Kidney capillary endothelial cell (primary cell): ENCODE measurements around the gene SLC22A23.
"Not testable (repeated sequence)": the region's sequence is repeated elsewhere in the genome, so short reads cannot be mapped to it uniquely, and the experiment has no call there.

Experiments used
- DNase-seq: peaks from one replicate; pipeline ENCODE4 v3.0.0-alpha.2; 2018; ENCODE audit warnings: low spot score

SLC22A23 gene

GRCh38 chr6:3263096-3263495 is 193.8 kb downstream of the SLC22A23 start:
- DNase-seq = no peak

GRCh38 chr6:3261921-3262320 is 194.9 kb downstream of the SLC22A23 start:
- DNase-seq = no peak

GRCh38 chr6:3261518-3261820 is 195.4 kb downstream of the SLC22A23 start:
- DNase-seq = no peak

- DNase-seq = no peak
These were observed 195.9 kb downstream of the SLC22A23 start for GRCh38 chr6:3260772-3261517.

- DNase-seq = no peak
These were observed 196.6 kb downstream of the SLC22A23 start for GRCh38 chr6:3260296-3260695.

GRCh38 chr6:3259491-3259958 is 197.3 kb downstream of the SLC22A23 start:
- DNase-seq = peak; percentile 51

- peak; percentile 88 for DNase-seq
These were observed 197.9 kb downstream of the SLC22A23 start, which contains the start of gene PSMG4 for GRCh38 chr6:3258720-3259490. Gene PSMG4, plus strand, starts transcription at chr6:3258947. Its CDS starts 76 bp downstream, at chr6:3259023.

- no peak for DNase-seq
These were observed 198.6 kb downstream of the SLC22A23 start for GRCh38 chr6:3258201-3258600.

GRCh38 chr6:3253597-3253961 is 203.3 kb downstream of the SLC22A23 start:
- no peak for DNase-seq

- no peak for DNase-seq
These were observed 203.8 kb downstream of the SLC22A23 start for GRCh38 chr6:3252861-3253596.

- no peak for DNase-seq
These were observed 204.5 kb downstream of the SLC22A23 start for GRCh38 chr6:3252369-3252768.

GRCh38 chr6:3251462-3252314 is 205.2 kb downstream of the SLC22A23 start:
- DNase-seq = peak; percentile 67

GRCh38 chr6:3250231-3250675 is 206.6 kb downstream of the SLC22A23 start:
- no peak for DNase-seq

GRCh38 chr6:3249821-3250220 is 207.0 kb downstream of the SLC22A23 start:
- DNase-seq = no peak

GRCh38 chr6:3247255-3248146 is 209.3 kb downstream of the SLC22A23 start:
- no peak for DNase-seq

- DNase-seq = no peak
These were observed 211.6 kb downstream of the SLC22A23 start for GRCh38 chr6:3245216-3245615.

GRCh38 chr6:3244832-3245161 is 212.1 kb downstream of the SLC22A23 start:
- not testable (repeated sequence) for DNase-seq

- no peak for DNase-seq
These were observed 212.6 kb downstream of the SLC22A23 start for GRCh38 chr6:3244003-3244831.

- no peak for DNase-seq
These were observed 214.1 kb downstream of the SLC22A23 start for GRCh38 chr6:3242768-3243167.

GRCh38 chr6:3241745-3242144 is 215.1 kb downstream of the SLC22A23 start:
- not testable (repeated sequence) for DNase-seq
